ENCODE results near the gene USP6NL. TPM values are rescaled to one million over a fixed set of nuclear protein-coding genes. Genes with fewer than 3 reads are reported as not detected.

USP6NL gene
- total and polyA plus RNA-seq, 10 of the 15 experiments (the other 5 are each of a cell fraction or from before 2014, with no cell fraction given) = 4.0 to 27.7 (median 18.2) TPM

DNA sequence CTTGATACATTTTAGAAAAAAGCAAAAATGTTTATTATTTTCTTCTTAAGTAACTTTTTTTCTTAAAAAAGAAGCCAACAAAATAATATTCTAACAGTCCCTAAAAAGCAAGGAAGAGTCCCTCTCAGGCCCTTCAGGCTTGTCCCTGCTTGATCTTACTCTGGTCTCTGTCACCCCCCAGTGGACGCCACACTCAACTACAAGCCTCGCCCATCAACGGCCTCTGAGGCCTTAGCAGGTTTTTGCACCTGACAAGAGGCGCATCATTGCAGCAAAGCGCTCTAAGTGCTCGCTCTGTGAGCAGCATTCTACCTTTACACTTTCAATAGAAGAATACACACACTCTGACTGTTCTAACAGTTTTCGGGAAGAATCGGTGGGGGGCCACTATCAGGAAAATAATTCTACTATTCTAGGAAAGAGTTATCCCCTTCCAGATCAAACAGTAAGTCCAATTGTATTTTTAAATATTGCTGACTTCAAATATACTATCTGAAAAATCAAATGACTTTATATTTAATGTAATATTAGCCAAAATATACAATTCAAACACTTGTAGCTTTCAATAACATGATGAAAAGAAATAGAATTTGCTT is 139.2 kb downstream of the USP6NL start (continued):
- TF ChIP-seq CTCF (IDR thresholded peaks at IDR 0.05 in 2 of 3, conservative IDR thresholded peaks at IDR 0.05 in 1 of 3; ENCODE audit: control insufficient read depth in 2 of 3, extremely low read depth in 1 of 3, insufficient read depth in 1 of 3, low read depth in 3 of 3, low read length in 3 of 3) = peak; percentile 88 to 91 (median 90)
- TF ChIP-seq, protein P1, sequence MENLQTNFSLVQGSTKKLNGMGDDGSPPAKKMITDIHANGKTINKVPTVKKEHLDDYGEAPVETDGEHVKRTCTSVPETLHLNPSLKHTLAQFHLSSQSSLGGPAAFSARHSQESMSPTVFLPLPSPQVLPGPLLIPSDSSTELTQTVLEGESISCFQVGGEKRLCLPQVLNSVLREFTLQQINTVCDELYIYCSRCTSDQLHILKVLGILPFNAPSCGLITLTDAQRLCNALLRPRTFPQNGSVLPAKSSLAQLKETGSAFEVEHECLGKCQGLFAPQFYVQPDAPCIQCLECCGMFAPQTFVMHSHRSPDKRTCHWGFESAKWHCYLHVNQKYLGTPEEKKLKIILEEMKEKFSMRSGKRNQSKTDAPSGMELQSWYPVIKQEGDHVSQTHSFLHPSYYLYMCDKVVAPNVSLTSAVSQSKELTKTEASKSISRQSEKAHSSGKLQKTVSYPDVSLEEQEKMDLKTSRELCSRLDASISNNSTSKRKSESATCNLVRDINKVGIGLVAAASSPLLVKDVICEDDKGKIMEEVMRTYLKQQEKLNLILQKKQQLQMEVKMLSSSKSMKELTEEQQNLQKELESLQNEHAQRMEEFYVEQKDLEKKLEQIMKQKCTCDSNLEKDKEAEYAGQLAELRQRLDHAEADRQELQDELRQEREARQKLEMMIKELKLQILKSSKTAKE (IDR thresholded peaks at IDR 0.05; ENCODE audit: low read depth, poor library complexity, severe bottlenecking) = peak; percentile 30
- TF ChIP-seq RB1 (IDR thresholded peaks at IDR 0.05; ENCODE audit: borderline replicate concordance) = peak; percentile 36; the same call in 1 of the 2 replicates
- TF ChIP-seq SMC3 (IDR thresholded peaks at IDR 0.05; ENCODE audit: borderline replicate concordance, low read length) = peak; percentile 87
- TF ChIP-seq, protein P2, sequence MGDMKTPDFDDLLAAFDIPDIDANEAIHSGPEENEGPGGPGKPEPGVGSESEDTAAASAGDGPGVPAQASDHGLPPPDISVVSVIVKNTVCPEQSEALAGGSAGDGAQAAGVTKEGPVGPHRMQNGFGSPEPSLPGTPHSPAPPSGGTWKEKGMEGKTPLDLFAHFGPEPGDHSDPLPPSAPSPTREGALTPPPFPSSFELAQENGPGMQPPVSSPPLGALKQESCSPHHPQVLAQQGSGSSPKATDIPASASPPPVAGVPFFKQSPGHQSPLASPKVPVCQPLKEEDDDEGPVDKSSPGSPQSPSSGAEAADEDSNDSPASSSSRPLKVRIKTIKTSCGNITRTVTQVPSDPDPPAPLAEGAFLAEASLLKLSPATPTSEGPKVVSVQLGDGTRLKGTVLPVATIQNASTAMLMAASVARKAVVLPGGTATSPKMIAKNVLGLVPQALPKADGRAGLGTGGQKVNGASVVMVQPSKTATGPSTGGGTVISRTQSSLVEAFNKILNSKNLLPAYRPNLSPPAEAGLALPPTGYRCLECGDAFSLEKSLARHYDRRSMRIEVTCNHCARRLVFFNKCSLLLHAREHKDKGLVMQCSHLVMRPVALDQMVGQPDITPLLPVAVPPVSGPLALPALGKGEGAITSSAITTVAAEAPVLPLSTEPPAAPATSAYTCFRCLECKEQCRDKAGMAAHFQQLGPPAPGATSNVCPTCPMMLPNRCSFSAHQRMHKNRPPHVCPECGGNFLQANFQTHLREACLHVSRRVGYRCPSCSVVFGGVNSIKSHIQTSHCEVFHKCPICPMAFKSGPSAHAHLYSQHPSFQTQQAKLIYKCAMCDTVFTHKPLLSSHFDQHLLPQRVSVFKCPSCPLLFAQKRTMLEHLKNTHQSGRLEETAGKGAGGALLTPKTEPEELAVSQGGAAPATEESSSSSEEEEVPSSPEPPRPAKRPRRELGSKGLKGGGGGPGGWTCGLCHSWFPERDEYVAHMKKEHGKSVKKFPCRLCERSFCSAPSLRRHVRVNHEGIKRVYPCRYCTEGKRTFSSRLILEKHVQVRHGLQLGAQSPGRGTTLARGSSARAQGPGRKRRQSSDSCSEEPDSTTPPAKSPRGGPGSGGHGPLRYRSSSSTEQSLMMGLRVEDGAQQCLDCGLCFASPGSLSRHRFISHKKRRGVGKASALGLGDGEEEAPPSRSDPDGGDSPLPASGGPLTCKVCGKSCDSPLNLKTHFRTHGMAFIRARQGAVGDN (IDR thresholded peaks at IDR 0.05) = no peak
- no peak for TF ChIP-seq CHD1 (IDR thresholded peaks at IDR 0.05; ENCODE audit: low read depth, low read length)
- no peak for TF ChIP-seq ZNF217 (IDR thresholded peaks at IDR 0.05)
- TF ChIP-seq WRNIP1 (IDR thresholded peaks at IDR 0.05; ENCODE audit: borderline replicate concordance, low read depth, low read length) = no peak
- TF ChIP-seq POU2F2 (IDR thresholded peaks at IDR 0.05; ENCODE audit: borderline replicate concordance, low read depth, low read length) = peak; percentile 38; the same call in 1 of the 3 replicates
- no peak for TF ChIP-seq LARP7 (IDR thresholded peaks at IDR 0.05)
- peak; percentile 49 for TF ChIP-seq RELA (IDR thresholded peaks at IDR 0.05; ENCODE audit: borderline replicate concordance, partially characterized antibody)
- TF ChIP-seq RAD21 (IDR thresholded peaks at IDR 0.05; ENCODE audit: insufficient read depth, low read depth, low read length) = peak; percentile 96
- TF ChIP-seq, protein P3, sequence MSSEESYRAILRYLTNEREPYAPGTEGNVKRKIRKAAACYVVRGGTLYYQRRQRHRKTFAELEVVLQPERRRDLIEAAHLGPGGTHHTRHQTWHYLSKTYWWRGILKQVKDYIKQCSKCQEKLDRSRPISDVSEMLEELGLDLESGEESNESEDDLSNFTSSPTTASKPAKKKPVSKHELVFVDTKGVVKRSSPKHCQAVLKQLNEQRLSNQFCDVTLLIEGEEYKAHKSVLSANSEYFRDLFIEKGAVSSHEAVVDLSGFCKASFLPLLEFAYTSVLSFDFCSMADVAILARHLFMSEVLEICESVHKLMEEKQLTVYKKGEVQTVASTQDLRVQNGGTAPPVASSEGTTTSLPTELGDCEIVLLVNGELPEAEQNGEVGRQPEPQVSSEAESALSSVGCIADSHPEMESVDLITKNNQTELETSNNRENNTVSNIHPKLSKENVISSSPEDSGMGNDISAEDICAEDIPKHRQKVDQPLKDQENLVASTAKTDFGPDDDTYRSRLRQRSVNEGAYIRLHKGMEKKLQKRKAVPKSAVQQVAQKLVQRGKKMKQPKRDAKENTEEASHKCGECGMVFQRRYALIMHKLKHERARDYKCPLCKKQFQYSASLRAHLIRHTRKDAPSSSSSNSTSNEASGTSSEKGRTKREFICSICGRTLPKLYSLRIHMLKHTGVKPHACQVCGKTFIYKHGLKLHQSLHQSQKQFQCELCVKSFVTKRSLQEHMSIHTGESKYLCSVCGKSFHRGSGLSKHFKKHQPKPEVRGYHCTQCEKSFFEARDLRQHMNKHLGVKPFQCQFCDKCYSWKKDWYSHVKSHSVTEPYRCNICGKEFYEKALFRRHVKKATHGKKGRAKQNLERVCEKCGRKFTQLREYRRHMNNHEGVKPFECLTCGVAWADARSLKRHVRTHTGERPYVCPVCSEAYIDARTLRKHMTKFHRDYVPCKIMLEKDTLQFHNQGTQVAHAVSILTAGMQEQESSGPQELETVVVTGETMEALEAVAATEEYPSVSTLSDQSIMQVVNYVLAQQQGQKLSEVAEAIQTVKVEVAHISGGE (CRISPR knock-in tag; IDR thresholded peaks at IDR 0.05) = no peak
- TF ChIP-seq, protein P4, sequence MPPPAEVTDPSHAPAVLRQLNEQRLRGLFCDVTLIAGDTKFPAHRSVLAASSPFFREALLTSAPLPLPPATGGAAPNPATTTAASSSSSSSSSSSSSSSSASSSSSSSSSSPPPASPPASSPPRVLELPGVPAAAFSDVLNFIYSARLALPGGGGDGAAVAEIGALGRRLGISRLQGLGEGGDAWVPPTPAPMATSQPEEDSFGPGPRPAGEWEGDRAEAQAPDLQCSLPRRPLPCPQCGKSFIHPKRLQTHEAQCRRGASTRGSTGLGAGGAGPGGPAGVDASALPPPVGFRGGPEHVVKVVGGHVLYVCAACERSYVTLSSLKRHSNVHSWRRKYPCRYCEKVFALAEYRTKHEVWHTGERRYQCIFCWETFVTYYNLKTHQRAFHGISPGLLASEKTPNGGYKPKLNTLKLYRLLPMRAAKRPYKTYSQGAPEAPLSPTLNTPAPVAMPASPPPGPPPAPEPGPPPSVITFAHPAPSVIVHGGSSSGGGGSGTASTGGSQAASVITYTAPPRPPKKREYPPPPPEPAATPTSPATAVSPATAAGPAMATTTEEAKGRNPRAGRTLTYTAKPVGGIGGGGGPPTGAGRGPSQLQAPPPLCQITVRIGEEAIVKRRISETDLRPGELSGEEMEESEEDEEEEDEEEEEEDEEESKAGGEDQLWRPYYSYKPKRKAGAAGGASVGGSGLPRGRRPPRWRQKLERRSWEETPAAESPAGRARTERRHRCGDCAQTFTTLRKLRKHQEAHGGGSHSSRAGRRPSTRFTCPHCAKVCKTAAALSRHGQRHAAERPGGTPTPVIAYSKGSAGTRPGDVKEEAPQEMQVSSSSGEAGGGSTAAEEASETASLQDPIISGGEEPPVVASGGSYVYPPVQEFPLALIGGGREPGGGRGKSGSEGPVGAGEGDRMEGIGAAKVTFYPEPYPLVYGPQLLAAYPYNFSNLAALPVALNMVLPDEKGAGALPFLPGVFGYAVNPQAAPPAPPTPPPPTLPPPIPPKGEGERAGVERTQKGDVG (CRISPR knock-in tag; IDR thresholded peaks at IDR 0.05) = no peak

Data from GM12878 (cell line).